Suppressor macrophage (primary cell): ENCODE measurements around the gene RAB41.
"Not testable (repeated sequence)": the region's sequence is repeated elsewhere in the genome, so short reads cannot be mapped to it uniquely, and the experiment has no call there.

Source experiments
- DNase-seq, 4 experiments: peaks; one replicate each; pipeline ENCODE4 v3.0.0-alpha.2; 2020 to 2022

RAB41 gene

GRCh38 chrX:70289793-70290770 is 8.1 kb downstream of the RAB41 start, which contains the start of the genes KIF4A and PDZD11:
Gene KIF4A (plus strand): TSS chrX:70290104. CDS start chrX:70290459, 355 bp downstream.
Gene PDZD11 (minus strand): TSS chrX:70289927. CDS start chrX:70289341, 586 bp downstream.
- peak; percentile 86 to 93 (median 90) for DNase-seq

- no peak for DNase-seq
These were observed 10.8 kb downstream of the RAB41 start for GRCh38 chrX:70292788-70293187.

- no peak for DNase-seq
These were observed 11.6 kb downstream of the RAB41 start for GRCh38 chrX:70293621-70294020.

- no peak for DNase-seq
These were observed 19.7 kb downstream of the RAB41 start for GRCh38 chrX:70301716-70302115.

- DNase-seq = no peak
These were observed 31.5 kb downstream of the RAB41 start for GRCh38 chrX:70313503-70313902.

- DNase-seq = no peak
These were observed 40.8 kb downstream of the RAB41 start for GRCh38 chrX:70322784-70323183.

- not testable (repeated sequence) for DNase-seq
These were observed 41.7 kb downstream of the RAB41 start for GRCh38 chrX:70323628-70324027.

- DNase-seq = no peak
These were observed 42.4 kb downstream of the RAB41 start for GRCh38 chrX:70324326-70324725.

GRCh38 chrX:70331161-70331560 is 49.2 kb downstream of the RAB41 start:
- DNase-seq = no peak

- DNase-seq = no peak
These were observed 50.6 kb downstream of the RAB41 start for GRCh38 chrX:70332600-70332999.
